PFSK-1 (cell line): Measurements from ENCODE around the gene TSC2.

ENCODE experiments used
- FOXP2 ChIP-seq: optimal IDR thresholded peaks from 2 replicates; pipeline ENCODE3; 2011; ENCODE audit warnings: borderline replicate concordance, control low read depth, inconsistent platforms; ENCODE audit not compliant: insufficient read depth; ENCODE audit errors: extremely low read length, extremely low read depth
- POLR2AphosphoS5 ChIP-seq: IDR thresholded peaks from 2 replicates; pipeline ENCODE4 v1.6.1; 2012; ENCODE audit warnings: low read depth, mild to moderate bottlenecking, control low read depth, low read length, moderate library complexity
- SIN3A ChIP-seq: IDR thresholded peaks from 2 replicates; pipeline ENCODE4 v1.6.1; 2012; ENCODE audit warnings: mild to moderate bottlenecking, low read length, moderate library complexity, borderline replicate concordance; ENCODE audit not compliant: insufficient read depth
- TAF1 ChIP-seq: IDR thresholded peaks from 2 replicates; pipeline ENCODE4 v1.6.1; 2012; ENCODE audit warnings: low read length, control low read depth, borderline replicate concordance; ENCODE audit not compliant: insufficient read depth
- TF ChIP-seq, protein P1 (sequence below), 2 experiments: IDR thresholded peaks; 2 replicates each; pipeline versions ENCODE4 v1.6.1 to v1.8.0; 2011 to 2012; ENCODE audit warnings: low read depth in 2 of 2, low read length in 2 of 2, control low read depth in 1 of 2, inconsistent platforms in 1 of 2, mild to moderate bottlenecking in 1 of 2, moderate library complexity in 1 of 2; ENCODE audit not compliant: insufficient read depth in 1 of 2

The TSC2 gene

DNA sequence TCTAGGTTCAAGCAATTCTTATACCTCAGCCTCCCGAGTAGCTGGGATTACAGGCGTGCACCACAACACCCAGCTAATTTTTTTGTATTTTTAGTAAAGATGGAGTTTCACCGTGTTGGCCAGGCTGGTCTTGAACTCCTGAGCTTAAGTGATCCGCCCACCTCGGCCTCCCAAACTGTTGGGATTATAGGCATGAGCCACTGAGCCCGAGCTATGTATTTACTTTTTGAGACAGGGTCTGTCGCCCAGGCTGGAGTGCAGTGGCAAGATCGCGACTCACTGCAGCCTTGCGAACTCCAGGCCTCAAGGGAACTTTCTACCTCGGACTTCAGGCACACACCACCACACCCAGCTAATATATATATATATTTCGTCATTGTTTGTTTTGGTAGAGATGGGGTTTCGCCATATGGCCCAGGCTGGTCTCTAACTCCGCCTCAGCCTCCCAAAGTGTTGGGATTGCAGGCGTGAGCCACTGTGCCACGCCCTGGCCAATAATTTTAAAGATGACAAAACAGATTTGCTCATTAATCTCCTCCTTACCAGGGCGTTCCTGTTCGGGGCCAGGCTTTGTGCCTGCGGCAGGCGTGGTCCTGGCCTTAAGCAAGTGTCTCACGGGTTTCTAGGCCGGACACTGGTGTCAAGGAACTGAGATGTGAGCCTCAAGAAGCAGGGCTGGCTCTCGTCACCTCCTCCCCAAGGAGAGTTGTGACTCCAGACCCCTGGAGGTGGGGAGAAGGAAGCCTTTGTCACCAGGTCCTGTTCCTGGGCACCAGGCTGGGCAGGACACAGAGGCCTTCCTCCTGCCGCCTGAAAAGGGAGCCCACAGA, 32.5 kb upstream of the TSC2 start:
- TF ChIP-seq, protein P1, sequence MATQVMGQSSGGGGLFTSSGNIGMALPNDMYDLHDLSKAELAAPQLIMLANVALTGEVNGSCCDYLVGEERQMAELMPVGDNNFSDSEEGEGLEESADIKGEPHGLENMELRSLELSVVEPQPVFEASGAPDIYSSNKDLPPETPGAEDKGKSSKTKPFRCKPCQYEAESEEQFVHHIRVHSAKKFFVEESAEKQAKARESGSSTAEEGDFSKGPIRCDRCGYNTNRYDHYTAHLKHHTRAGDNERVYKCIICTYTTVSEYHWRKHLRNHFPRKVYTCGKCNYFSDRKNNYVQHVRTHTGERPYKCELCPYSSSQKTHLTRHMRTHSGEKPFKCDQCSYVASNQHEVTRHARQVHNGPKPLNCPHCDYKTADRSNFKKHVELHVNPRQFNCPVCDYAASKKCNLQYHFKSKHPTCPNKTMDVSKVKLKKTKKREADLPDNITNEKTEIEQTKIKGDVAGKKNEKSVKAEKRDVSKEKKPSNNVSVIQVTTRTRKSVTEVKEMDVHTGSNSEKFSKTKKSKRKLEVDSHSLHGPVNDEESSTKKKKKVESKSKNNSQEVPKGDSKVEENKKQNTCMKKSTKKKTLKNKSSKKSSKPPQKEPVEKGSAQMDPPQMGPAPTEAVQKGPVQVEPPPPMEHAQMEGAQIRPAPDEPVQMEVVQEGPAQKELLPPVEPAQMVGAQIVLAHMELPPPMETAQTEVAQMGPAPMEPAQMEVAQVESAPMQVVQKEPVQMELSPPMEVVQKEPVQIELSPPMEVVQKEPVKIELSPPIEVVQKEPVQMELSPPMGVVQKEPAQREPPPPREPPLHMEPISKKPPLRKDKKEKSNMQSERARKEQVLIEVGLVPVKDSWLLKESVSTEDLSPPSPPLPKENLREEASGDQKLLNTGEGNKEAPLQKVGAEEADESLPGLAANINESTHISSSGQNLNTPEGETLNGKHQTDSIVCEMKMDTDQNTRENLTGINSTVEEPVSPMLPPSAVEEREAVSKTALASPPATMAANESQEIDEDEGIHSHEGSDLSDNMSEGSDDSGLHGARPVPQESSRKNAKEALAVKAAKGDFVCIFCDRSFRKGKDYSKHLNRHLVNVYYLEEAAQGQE (IDR thresholded peaks at IDR 0.05; ENCODE audit: insufficient read depth in 1 of 2, low read depth in 2 of 2, low read length in 2 of 2), result no peak
- TF ChIP-seq FOXP2 (no peak), POLR2AphosphoS5 (no peak), SIN3A (no peak), TAF1 (no peak)

DNA sequence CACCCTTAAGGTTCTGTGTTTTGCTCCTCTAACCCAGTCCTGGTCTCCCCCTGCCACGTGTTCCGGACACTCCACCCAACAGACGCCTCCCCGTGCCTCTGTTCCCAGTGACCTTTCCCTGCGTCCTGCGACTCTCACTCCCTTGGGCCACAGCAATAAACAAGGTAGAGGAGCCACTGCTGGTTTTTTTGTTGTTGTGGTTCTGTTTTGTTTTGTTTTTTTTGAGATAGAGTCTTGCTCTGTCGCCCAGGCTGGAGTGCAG, 31.9 kb upstream of the TSC2 start:
- TF ChIP-seq FOXP2, result no peak

DNA sequence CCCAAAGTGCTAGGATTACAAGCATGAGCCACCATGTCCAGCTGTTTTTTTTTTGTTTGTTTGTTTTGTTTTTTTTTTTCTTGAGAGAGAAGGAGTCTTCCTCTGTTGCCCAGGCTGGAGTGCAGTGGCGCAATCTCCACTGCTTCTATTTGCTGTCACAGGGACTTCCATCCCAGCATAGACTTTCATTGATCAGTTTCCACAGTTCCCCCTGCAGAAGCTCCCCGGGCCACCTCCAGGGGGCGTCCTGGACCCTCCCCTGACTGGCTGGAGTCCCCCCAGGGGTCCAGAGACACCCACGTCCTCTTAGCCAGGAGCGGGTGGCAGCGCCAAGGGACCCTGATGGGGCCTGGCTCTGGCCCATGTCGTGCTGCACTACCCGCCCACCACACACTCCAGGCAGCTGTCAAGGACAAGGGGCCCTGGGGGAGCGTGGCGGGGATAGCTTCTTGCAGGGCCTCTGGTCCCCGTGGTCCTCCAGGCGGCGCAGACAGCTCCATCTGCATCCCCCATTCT, 31.3 kb upstream of the TSC2 start:
- TF ChIP-seq TAF1 (no peak), POLR2AphosphoS5 (no peak), FOXP2 (no peak), SIN3A (no peak)
- TF ChIP-seq, protein P1 (IDR thresholded peaks at IDR 0.05; ENCODE audit: insufficient read depth in 1 of 2, low read depth in 2 of 2, low read length in 2 of 2), result no peak

DNA sequence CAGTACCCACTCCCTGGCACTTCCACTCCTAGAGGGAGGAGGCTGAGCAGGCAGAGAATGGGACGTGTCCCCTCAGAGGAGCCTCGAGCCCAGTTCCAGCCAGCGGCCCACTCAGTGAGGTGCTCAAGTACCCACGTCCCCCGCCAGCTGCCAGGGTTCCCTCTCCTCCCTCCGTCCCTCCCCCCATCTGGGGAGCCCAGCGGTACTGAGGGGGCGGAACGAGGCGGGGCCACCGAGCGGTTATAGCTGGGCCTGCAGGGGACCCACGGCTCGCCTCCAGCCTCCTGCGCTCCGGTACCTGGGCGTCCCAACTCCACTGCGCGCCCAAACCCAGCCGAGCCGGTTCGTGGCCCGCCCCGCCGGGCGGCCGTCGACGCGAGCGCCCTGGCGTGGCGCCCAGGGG, 28.3 kb upstream of the TSC2 start, which contains the start of gene NPW:
TSS of gene NPW (plus strand) at position 268 of the 403 bp plus-strand sequence.
- no peak for TF ChIP-seq FOXP2
- no peak for TF ChIP-seq TAF1
- no peak for TF ChIP-seq SIN3A
- no peak for TF ChIP-seq POLR2AphosphoS5
- TF ChIP-seq, protein P1 (IDR thresholded peaks at IDR 0.05; ENCODE audit: insufficient read depth in 1 of 2, low read depth in 2 of 2, low read length in 2 of 2), result no peak

DNA sequence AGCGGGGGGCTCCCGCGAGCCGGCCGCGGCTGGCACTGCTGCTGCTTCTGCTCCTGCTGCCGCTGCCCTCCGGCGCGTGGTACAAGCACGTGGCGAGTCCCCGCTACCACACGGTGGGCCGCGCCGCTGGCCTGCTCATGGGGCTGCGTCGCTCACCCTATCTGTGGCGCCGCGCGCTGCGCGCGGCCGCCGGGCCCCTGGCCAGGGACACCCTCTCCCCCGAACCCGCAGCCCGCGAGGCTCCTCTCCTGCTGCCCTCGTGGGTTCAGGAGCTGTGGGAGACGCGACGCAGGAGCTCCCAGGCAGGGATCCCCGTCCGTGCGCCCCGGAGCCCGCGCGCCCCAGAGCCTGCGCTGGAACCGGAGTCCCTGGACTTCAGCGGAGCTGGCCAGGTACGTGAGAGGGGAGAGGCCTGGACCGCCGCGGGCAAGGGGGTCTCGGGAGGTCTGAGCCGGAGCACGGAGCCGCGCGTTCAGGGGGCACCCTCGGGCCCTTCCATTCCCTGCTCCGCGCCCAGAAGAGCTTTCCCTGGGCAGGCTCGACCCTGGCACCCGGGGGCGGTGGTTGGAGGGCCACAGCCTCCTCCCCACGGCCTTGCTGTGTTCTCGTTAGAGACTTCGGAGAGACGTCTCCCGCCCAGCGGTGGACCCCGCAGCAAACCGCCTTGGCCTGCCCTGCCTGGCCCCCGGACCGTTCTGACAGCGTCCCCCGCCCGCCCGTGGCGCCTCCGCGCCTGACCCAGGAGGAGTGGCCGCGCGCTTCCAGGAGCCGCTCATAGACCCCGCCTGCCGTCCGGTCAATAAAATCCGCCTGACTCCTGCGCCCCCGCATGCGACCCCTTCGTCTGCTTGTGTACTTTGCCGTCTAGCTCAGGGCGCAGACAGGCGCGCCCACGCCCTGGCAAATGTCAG, 27.6 kb upstream of the TSC2 start:
- TF ChIP-seq TAF1, result no peak
- TF ChIP-seq FOXP2, result no peak
- TF ChIP-seq SIN3A, result no peak
- no peak for TF ChIP-seq POLR2AphosphoS5
- TF ChIP-seq, protein P1 (IDR thresholded peaks at IDR 0.05; ENCODE audit: insufficient read depth in 1 of 2, low read depth in 2 of 2, low read length in 2 of 2), result no peak
